IPS-11a (cell line): ENCODE results near the gene NEK4.
"Not testable (repeated sequence)": the region's sequence is repeated elsewhere in the genome, so short reads cannot be mapped to it uniquely, and the experiment has no call there.

ENCODE experiments used
- H3K4me3 ChIP-seq: one replicate; pipeline ENCODE4 v1.5.1; 2013; ENCODE audit warnings: low read depth, low read length, control low read depth

The NEK4 gene

GRCh38 chr3:52678265-52679198, 92.2 kb downstream of the NEK4 start:
- H3K4me3 ChIP-seq, result no peak overlapping the region

DNA sequence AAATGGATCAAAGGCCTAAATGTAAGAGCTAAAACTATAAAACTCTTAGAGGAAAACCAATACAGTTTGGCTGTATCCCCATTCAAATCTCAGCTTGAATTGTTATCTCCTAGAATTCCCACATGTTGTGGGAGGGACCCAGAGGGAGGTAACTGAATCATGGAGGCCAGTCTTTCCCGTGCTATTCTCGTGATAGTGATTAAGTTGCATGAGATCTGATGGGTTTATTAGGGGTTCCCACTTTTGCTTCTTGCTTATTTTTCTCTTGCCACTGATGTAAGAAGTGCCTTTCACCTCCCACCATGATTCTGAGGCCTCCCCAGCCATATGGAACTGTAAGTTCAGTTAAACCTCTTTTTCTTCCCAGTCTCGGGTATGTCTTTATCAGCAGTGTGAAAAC, 94.5 kb downstream of the NEK4 start:
- H3K4me3 ChIP-seq, result not testable (repeated sequence)

DNA sequence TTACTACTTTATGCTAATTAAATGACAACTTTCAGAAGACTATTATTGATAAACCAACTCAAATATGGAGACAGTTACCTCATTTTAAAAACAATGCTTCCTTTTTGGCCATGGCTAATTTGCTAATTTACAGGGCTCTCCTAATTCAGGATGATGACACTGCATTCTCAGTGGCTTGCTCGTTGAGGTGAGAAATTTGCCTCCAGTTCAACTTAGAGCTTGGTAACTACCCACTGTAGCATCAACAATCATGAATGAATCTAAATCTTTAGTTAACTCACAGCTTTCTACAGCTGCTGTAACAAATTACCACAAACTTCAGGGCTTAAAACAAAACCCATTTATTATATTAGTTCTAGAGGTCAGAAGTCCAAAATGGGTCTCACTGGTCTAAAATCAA, 99.1 kb downstream of the NEK4 start:
- no peak overlapping the region for H3K4me3 ChIP-seq

DNA sequence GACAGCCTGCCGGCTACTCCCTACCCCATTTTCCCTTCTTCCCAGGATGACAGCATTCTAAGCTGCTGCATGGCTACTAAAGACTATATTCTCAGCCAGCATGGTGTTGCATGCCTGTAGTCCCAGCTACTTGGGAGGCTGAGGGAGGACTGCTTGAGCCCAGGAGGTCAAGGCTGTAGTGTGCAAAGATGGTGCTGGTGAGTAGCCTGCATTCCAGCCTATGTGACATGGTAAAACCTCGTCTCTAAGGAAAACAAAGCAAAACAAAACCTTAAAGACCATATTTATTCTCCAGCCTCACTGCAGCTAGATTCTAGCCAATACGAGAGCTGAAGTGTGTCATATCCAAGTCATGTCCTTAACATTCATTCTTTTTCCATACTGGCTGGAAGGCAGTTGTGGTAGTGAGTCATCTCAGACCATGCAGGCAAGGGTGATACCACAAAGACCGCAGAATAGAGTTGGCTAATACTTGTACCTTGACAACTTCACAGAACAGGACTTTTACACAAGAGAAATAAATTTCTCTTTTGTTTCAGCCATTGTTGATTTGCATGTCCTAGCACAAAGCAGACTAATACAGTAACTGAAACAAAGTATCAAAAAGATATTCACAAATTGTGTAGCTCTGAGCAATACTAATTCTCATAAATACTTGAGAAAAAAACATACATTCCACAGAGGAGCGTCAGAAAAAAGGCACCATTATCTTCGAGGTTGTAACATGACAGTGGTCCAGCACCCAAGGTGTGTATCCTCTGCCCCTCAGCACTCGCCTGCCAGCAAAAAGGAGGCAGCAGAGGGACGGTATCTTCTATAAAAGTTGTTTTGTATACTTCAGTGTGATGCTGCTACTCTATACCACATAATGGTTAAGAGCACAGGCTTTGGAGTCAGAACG, 99.9 kb downstream of the NEK4 start:
- H3K4me3 ChIP-seq, result no peak overlapping the region

DNA sequence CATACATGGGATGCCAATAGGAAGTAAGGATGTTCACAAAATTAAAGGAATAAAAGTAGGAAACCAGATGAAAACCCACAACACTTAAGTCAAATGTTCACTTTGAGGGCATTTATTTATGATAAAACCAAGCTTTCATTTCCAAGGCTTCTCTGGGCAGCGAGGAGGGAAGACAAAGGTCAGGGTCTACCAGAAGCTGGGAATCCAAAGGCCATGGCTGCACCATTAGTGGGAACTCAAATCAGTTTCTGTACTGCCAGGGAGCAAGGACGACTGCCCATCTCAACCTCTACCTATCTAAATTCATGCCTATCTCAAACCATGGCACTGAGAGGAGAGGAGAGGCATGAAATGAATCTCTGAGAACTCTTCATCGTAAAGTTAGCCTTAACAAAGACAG, 107.6 kb downstream of the NEK4 start:
- no peak overlapping the region for H3K4me3 ChIP-seq

DNA sequence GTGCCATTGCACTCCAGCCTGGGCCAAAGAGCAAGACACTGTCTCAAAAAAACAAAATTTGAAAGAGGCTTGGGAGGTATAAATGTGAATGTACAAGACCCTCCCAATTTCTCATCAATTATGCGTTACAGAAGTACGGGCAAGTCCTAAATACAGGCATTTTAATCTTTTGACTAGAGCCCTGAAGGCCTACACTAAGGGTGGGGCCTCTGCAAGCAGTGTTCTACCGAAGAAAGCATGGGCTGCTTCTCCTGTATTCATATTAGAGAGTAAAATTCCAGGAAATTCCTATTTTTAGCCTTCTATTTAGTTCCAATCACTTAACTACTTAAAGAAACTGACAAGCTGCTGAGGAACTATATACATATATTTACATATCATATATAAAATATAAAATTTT, 110.7 kb downstream of the NEK4 start:
- H3K4me3 ChIP-seq, result no peak overlapping the region
